ENCODE data around the gene CFAP46. TPM values are rescaled to one million over a fixed set of nuclear protein-coding genes. Genes with fewer than 3 reads are reported as not detected.

CFAP46 gene
- polyA plus RNA-seq, 3 donors, result 0.07 TPM; not detected in 2

GRCh38 chr10:132989476-132990415 is 47.4 kb upstream of the CFAP46 start:
- Histone ChIP-seq H3K4me1 (ENCODE audit: control insufficient read depth in 1 of 2, insufficient read depth in 2 of 2, low read length in 2 of 2) (no peaks in the 10 kb centered on the region), H3K9me3 (replicated peaks in 1 of 2; ENCODE audit: control insufficient read depth in 1 of 2, insufficient read depth in 1 of 2, low read length in 2 of 2) (no peaks in the 10 kb centered on the region), H4K20me1 (ENCODE audit: insufficient read depth, low read length) (no peaks in the 10 kb centered on the region), H3K27ac (ENCODE audit: low read depth in 1 of 2, low read length in 2 of 2) (no peak overlapping the region), H3K36me3 (replicated peaks in 1 of 2; ENCODE audit: control insufficient read depth in 1 of 2, insufficient read depth in 2 of 2, low read length in 2 of 2) (no peaks in the 10 kb centered on the region), H3K4me2 (replicated peaks; ENCODE audit: extremely low read depth, low read length, poor library complexity, severe bottlenecking) (no peak overlapping the region), H3K79me2 (ENCODE audit: insufficient read depth, low read length) (no peaks in the 10 kb centered on the region), H3K9ac (ENCODE audit: insufficient read depth, low read length, poor library complexity, severe bottlenecking) (no peak overlapping the region), H2AFZ (ENCODE audit: insufficient read depth, low read depth, low read length, poor library complexity, severe bottlenecking) (no peak overlapping the region), H3K4me3 (replicated peaks in 1 of 3; ENCODE audit: low read depth in 2 of 3, low read length in 3 of 3) (no peak overlapping the region), H3K27me3 (ENCODE audit: control insufficient read depth in 2 of 2, insufficient read depth in 2 of 2, low read length in 2 of 2) (peaks cover 0 to 6% of the 10 kb centered on the region in 2 donors)
- no peak overlapping the region for H3K27ac Mint-ChIP-seq
- WGBS (ENCODE audit: insufficient coverage), result 96% methylated on average over 40 of the region's 46 CpGs
- no peak for DNase-seq
- no peak for TF ChIP-seq CTCF (IDR thresholded peaks at IDR 0.05)
- H3K36me3 Mint-ChIP-seq, result no peaks in the 10 kb centered on the region
- no peak overlapping the region for H3K4me3 Mint-ChIP-seq
- intact Hi-C loops (cut with micrococcal nuclease), result no loop called here
- no peaks in the 10 kb centered on the region for H3K9me3 Mint-ChIP-seq
- H3K4me1 Mint-ChIP-seq, result peaks cover 2% of the 10 kb centered on the region
- H3K27me3 Mint-ChIP-seq (ENCODE audit: low read depth in 3 of 3), result peaks cover 2 to 17% (median 14%) of the 10 kb centered on the region in 3 donors

GRCh38 chr10:132988988-132989387 is 46.6 kb upstream of the CFAP46 start:
- Mint-ChIP-seq H3K4me3 (no peak overlapping the region), H3K27me3 (ENCODE audit: low read depth in 3 of 3) (peaks cover 2 to 17% (median 14%) of the 10 kb centered on the region in 3 donors), H3K27ac (no peak overlapping the region), H3K36me3 (no peaks in the 10 kb centered on the region), H3K9me3 (no peaks in the 10 kb centered on the region), H3K4me1 (peaks cover 2% of the 10 kb centered on the region)
- Histone ChIP-seq H3K27me3 (ENCODE audit: control insufficient read depth in 2 of 2, insufficient read depth in 2 of 2, low read length in 2 of 2) (peaks cover 0 to 5% of the 10 kb centered on the region in 2 donors), H3K4me3 (replicated peaks in 1 of 3; ENCODE audit: low read depth in 2 of 3, low read length in 3 of 3) (no peak overlapping the region), H3K4me2 (replicated peaks; ENCODE audit: extremely low read depth, low read length, poor library complexity, severe bottlenecking) (no peak overlapping the region), H3K36me3 (replicated peaks in 1 of 2; ENCODE audit: control insufficient read depth in 1 of 2, insufficient read depth in 2 of 2, low read length in 2 of 2) (no peaks in the 10 kb centered on the region), H3K9me3 (replicated peaks in 1 of 2; ENCODE audit: control insufficient read depth in 1 of 2, insufficient read depth in 1 of 2, low read length in 2 of 2) (no peaks in the 10 kb centered on the region), H2AFZ (ENCODE audit: insufficient read depth, low read depth, low read length, poor library complexity, severe bottlenecking) (no peak overlapping the region), H4K20me1 (ENCODE audit: insufficient read depth, low read length) (no peaks in the 10 kb centered on the region), H3K79me2 (ENCODE audit: insufficient read depth, low read length) (no peaks in the 10 kb centered on the region), H3K4me1 (ENCODE audit: control insufficient read depth in 1 of 2, insufficient read depth in 2 of 2, low read length in 2 of 2) (no peaks in the 10 kb centered on the region), H3K9ac (ENCODE audit: insufficient read depth, low read length, poor library complexity, severe bottlenecking) (no peak overlapping the region), H3K27ac (ENCODE audit: low read depth in 1 of 2, low read length in 2 of 2) (no peak overlapping the region)
- TF ChIP-seq CTCF (IDR thresholded peaks at IDR 0.05), result no peak
- intact Hi-C loops (cut with micrococcal nuclease), result no loop called here
- DNase-seq, result no peak
- 83% methylated on average over 1 of the region's 8 CpGs for WGBS (ENCODE audit: insufficient coverage)

Data from CD14-positive monocyte (primary cell).